Kidney epithelial cell (primary cell): ENCODE data around the gene CNTNAP2. TPM values are rescaled to one million over a fixed set of nuclear protein-coding genes. Genes with fewer than 3 reads are reported as not detected.

ENCODE experiments used
- DNase-seq: peaks from one replicate; pipeline ENCODE4 v3.0.0-alpha.2; 2010; ENCODE audit warnings: low read depth
- H3K27me3 ChIP-seq: 2 replicates; pipeline ENCODE4 v1.6.0; 2011; ENCODE audit warnings: low read length; ENCODE audit not compliant: control insufficient read depth, insufficient read depth
- H3K36me3 ChIP-seq: 2 replicates; pipeline ENCODE4 v1.5.1; 2011; ENCODE audit warnings: low read length; ENCODE audit not compliant: control insufficient read depth, insufficient read depth
- H3K4me3 ChIP-seq: 2 replicates; pipeline ENCODE4 v1.5.1; 2011; ENCODE audit warnings: low read depth, mild to moderate bottlenecking, control low read depth, low read length
- total RNA-seq: library from RNA; depleted of rRNA; stranded (reverse); fragments of >200 nt; gene quantifications from 2 replicates; pipeline ENCODE4 v1.2.3, GENCODE V29; 2015
- TF ChIP-seq, protein P1 (sequence below): IDR thresholded peaks from 2 replicates; pipeline ENCODE4 v1.5.1; 2011; ENCODE audit warnings: mild to moderate bottlenecking, moderate library complexity, low read length, control low read depth, inconsistent platforms; ENCODE audit not compliant: insufficient read depth, poor library complexity, severe bottlenecking

CNTNAP2 gene
- total RNA-seq, 1 donor from 2014 or later, result 14.0 TPM

DNA sequence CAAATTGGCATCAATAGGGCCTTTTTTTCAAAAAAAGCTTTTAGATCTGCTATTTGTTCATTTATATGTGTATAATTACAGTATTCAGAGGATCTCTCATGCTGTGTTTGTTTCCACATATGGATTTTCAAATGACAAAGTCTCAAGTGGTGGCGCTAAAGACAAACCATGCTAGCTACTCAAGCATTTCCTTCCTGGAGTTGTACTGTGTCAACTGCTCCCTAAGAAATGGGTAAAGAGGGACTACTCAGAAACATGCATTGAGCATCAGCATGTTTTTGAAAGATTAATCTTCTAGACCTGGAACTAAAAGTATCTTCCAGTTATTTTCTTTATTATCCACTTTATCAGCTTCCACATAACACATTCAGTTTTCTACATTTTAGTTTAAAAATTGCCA lies 12.7 kb downstream of the CNTNAP2 start:
- no peak for DNase-seq
- Histone ChIP-seq H3K36me3 (no peaks in the 10 kb centered on the region), H3K27me3 (no peaks in the 10 kb centered on the region), H3K4me3 (no peak overlapping the region)
- TF ChIP-seq, protein P1, sequence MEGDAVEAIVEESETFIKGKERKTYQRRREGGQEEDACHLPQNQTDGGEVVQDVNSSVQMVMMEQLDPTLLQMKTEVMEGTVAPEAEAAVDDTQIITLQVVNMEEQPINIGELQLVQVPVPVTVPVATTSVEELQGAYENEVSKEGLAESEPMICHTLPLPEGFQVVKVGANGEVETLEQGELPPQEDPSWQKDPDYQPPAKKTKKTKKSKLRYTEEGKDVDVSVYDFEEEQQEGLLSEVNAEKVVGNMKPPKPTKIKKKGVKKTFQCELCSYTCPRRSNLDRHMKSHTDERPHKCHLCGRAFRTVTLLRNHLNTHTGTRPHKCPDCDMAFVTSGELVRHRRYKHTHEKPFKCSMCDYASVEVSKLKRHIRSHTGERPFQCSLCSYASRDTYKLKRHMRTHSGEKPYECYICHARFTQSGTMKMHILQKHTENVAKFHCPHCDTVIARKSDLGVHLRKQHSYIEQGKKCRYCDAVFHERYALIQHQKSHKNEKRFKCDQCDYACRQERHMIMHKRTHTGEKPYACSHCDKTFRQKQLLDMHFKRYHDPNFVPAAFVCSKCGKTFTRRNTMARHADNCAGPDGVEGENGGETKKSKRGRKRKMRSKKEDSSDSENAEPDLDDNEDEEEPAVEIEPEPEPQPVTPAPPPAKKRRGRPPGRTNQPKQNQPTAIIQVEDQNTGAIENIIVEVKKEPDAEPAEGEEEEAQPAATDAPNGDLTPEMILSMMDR, result no peak

DNA sequence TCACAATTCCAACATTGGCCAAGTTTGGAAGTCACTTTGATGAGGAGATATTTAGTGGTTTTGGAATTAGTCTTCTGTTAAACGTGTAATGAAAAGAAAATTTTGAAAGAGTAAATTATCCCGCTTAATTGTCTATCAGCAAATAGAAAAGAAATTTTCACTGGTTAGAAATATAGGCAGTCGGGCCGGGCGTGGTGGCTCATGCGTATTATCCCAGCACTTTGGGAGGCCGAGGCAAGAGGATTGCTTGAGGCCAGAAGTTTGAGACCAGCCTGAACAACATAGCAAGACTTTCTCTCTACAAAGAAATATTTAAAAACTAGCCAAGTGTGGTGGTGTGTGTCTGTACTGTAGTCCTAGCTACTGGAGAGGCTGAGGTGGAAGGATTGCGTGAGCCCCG lies 13.4 kb downstream of the CNTNAP2 start:
- H3K36me3 ChIP-seq, result no peaks in the 10 kb centered on the region
- no peaks in the 10 kb centered on the region for H3K27me3 ChIP-seq
- H3K4me3 ChIP-seq, result no peak overlapping the region
- DNase-seq, result no peak
- TF ChIP-seq, protein P1, result no peak

DNA sequence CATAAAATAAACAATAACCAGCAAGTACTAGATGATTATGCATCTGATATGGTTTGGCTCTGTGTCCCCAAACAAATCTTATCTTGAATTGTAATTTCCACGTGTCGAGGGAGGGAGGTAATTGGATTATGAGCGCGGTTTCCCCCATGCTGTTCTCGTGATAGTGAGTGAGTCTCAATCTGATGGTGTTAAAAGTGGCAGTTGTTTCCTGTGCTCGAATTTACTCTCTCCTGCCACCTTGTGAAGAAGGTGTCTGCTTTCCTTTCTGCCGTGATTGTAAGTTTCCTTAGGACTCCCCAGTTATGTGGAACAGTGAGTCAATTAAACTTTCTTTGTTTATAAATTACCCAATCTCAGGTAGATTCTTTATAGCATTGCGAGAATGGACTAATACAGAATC lies 15.1 kb downstream of the CNTNAP2 start:
- H3K36me3 ChIP-seq, result no peaks in the 10 kb centered on the region

DNA sequence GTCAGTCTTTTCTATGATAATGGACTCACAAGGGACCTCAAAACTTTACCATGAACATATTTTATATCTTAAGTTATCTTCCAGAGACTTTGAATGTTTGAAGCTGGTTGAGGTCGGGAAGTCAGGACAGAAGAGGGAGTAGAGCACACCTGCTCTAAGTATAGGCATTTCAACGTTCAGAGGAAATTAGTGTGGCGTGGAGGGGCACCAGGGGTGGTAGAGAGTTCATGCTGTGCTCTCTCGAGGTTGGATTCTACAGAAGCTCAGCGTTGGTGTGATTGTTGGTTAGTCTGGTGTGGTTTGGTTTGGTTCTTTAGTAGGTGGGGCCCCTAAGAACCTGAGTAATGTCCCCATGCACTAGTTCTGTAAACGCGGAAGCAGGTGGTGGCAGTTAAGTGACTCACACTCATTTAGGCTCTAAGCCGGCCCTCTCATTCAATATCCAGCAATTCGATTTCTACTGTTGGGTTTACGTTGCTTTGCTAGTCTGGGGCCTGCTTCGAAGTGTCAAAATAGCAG lies 19.8 kb downstream of the CNTNAP2 start:
- H3K36me3 ChIP-seq, result no peaks in the 10 kb centered on the region
- no peaks in the 10 kb centered on the region for H3K27me3 ChIP-seq
- TF ChIP-seq, protein P1, result no peak

More for the DNA sequence above, 15.1 kb downstream of the CNTNAP2 start:
- no peaks in the 10 kb centered on the region for H3K27me3 ChIP-seq
- TF ChIP-seq, protein P1, result no peak
- no peak overlapping the region for H3K4me3 ChIP-seq
- no peak for DNase-seq

DNA sequence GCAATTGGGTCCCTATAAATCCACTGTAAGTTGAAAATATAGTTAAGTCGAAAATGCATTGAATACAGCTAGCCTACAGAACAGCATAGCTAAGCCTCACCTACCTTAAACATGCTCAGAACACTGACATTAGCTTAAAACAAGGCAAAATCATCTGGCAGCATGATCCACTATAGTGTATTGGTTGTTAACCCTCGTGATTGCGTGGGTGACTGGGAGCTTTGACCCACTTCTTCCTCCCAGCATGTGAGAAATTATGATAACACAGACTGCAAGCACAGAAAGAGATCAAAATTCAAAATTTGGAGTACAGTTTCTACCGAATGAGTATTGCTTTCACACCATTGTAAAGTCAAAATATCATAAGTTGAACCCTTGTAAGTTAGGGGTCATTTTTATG lies 22.3 kb downstream of the CNTNAP2 start:
- no peak for DNase-seq
- Histone ChIP-seq H3K27me3 (no peaks in the 10 kb centered on the region), H3K36me3 (no peaks in the 10 kb centered on the region), H3K4me3 (no peak overlapping the region)
- TF ChIP-seq, protein P1, result no peak

More for the DNA sequence above, 19.8 kb downstream of the CNTNAP2 start:
- H3K4me3 ChIP-seq, result no peak overlapping the region
- no peak for DNase-seq

DNA sequence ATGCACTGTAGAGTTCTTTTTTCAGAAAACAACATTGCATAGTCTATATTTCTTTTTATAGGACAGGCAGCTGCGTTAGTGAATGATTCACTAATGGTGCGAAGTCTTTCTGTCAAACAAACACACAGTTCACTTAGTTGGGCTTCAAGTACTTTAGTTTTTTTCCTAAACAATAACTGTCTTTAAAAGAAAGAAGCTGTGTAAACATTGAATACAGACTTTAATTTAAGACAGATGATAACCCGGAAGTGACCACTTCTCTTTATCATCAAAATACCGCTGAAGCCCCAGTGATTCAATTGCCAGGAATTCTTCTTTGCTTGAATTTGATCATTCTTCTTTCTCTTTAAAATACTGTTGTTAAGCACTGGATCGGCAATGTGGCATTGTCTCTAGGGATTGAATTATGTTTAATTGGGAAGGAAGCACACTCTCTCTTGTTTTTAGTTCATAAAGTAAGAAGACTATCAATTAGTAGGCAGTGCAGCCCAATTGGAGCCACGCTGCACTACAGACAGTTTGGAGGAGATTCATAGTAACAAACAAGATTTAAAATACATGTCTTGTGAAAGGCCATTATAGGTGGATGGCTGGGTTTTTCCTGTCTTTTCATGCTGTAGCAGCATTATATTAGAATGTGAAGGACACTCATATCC lies 30.4 kb downstream of the CNTNAP2 start:
- H3K36me3 ChIP-seq, result no peaks in the 10 kb centered on the region
- DNase-seq, result no peak
- H3K4me3 ChIP-seq, result no peak overlapping the region
- TF ChIP-seq, protein P1, result no peak
- no peaks in the 10 kb centered on the region for H3K27me3 ChIP-seq
